Neural cell (in vitro differentiated cells): Measurements from ENCODE around the gene CHKB.

Experiments used
- EP300 ChIP-seq: fragments of 450-650 bp; conservative IDR thresholded peaks from 2 replicates; pipeline ENCODE4 v1.6.1; 2014; ENCODE audit warnings: antibody characterized with exemption, mild to moderate bottlenecking, moderate library complexity; ENCODE audit not compliant: poor library complexity, severe bottlenecking
- EZH2 ChIP-seq: fragments of 200-600, 300-800 bp; shearing (Covaris generic), sonication (generic); IDR thresholded peaks from 2 replicates; pipeline ENCODE4 v1.6.1; 2014; ENCODE audit warnings: antibody characterized with exemption, low read length, borderline replicate concordance, mild to moderate bottlenecking; ENCODE audit not compliant: insufficient read depth, poor library complexity, severe bottlenecking
- MXI1 ChIP-seq: fragments of 450-650 bp; conservative IDR thresholded peaks from 2 replicates; pipeline ENCODE4 v1.6.1; 2014; ENCODE audit warnings: antibody characterized with exemption, mild to moderate bottlenecking; ENCODE audit not compliant: poor library complexity, severe bottlenecking
- POLR2AphosphoS5 ChIP-seq: IDR thresholded peaks from 2 replicates; pipeline ENCODE4 v1.6.1; 2012
- RAD21 ChIP-seq: fragments of 450-650 bp; conservative IDR thresholded peaks from 2 replicates; pipeline ENCODE4 v1.6.1; 2014; ENCODE audit warnings: antibody characterized with exemption, mild to moderate bottlenecking, moderate library complexity
- SMC3 ChIP-seq: fragments of 450-650 bp; conservative IDR thresholded peaks from 2 replicates; pipeline ENCODE4 v1.6.1; 2014; ENCODE audit warnings: antibody characterized with exemption, mild to moderate bottlenecking, moderate library complexity; ENCODE audit not compliant: poor library complexity
- TF ChIP-seq, protein P1 (sequence below): fragments of 450-650 bp; IDR thresholded peaks from 2 replicates; pipeline ENCODE4 v1.5.1; 2014; ENCODE audit warnings: antibody characterized with exemption, mild to moderate bottlenecking, moderate library complexity; ENCODE audit not compliant: poor library complexity, severe bottlenecking
- TF ChIP-seq, protein P2 (sequence below): IDR thresholded peaks from 2 replicates; pipeline ENCODE4 v1.6.1; 2012; ENCODE audit warnings: borderline replicate concordance

DNA sequence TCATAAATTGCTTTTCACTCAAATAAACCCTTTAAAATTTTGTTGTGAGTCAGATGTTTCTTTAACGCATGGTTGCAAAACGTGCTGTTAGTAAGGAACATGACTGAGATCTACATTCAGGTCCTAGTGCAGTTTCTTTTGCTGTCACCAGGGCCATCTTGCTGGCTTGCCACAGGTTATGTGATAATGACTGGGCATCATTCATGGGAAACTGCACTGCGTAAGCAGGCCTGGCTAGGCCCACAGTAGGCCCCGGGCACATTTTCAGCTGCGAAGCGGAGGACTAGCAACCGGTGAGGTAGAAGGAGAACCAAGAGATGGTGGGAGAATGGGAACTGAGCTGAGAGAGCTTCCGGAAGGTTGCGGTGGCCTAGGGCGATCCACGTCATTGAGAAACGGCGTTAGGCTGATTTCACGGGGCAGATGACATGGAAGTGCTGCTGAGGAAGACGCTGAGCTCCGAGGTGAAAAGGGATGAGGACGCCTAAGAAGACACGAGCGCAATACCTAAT lies 40.2 kb downstream of the CHKB start:
- TF ChIP-seq, protein P1, sequence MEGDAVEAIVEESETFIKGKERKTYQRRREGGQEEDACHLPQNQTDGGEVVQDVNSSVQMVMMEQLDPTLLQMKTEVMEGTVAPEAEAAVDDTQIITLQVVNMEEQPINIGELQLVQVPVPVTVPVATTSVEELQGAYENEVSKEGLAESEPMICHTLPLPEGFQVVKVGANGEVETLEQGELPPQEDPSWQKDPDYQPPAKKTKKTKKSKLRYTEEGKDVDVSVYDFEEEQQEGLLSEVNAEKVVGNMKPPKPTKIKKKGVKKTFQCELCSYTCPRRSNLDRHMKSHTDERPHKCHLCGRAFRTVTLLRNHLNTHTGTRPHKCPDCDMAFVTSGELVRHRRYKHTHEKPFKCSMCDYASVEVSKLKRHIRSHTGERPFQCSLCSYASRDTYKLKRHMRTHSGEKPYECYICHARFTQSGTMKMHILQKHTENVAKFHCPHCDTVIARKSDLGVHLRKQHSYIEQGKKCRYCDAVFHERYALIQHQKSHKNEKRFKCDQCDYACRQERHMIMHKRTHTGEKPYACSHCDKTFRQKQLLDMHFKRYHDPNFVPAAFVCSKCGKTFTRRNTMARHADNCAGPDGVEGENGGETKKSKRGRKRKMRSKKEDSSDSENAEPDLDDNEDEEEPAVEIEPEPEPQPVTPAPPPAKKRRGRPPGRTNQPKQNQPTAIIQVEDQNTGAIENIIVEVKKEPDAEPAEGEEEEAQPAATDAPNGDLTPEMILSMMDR: no peak
- no peak for TF ChIP-seq EZH2
- TF ChIP-seq POLR2AphosphoS5: no peak
- TF ChIP-seq SMC3: no peak
- no peak for TF ChIP-seq RAD21
- TF ChIP-seq, protein P2, sequence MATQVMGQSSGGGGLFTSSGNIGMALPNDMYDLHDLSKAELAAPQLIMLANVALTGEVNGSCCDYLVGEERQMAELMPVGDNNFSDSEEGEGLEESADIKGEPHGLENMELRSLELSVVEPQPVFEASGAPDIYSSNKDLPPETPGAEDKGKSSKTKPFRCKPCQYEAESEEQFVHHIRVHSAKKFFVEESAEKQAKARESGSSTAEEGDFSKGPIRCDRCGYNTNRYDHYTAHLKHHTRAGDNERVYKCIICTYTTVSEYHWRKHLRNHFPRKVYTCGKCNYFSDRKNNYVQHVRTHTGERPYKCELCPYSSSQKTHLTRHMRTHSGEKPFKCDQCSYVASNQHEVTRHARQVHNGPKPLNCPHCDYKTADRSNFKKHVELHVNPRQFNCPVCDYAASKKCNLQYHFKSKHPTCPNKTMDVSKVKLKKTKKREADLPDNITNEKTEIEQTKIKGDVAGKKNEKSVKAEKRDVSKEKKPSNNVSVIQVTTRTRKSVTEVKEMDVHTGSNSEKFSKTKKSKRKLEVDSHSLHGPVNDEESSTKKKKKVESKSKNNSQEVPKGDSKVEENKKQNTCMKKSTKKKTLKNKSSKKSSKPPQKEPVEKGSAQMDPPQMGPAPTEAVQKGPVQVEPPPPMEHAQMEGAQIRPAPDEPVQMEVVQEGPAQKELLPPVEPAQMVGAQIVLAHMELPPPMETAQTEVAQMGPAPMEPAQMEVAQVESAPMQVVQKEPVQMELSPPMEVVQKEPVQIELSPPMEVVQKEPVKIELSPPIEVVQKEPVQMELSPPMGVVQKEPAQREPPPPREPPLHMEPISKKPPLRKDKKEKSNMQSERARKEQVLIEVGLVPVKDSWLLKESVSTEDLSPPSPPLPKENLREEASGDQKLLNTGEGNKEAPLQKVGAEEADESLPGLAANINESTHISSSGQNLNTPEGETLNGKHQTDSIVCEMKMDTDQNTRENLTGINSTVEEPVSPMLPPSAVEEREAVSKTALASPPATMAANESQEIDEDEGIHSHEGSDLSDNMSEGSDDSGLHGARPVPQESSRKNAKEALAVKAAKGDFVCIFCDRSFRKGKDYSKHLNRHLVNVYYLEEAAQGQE: no peak
- TF ChIP-seq EP300: no peak
- TF ChIP-seq MXI1: no peak
